CD4-positive, alpha-beta T cell treated with Interleukin-2 at 100 ng/mL for 4 hours (primary cell): Measurements from ENCODE around the gene TRIM63.

Experiments used
- DNase-seq: peaks from one replicate; pipeline ENCODE4 v3.0.0-alpha.2; 2020; ENCODE audit warnings: low spot score

TRIM63 gene

GRCh38 chr1:26084844-26085243 lies 17.4 kb upstream of the TRIM63 start:
- no peak for DNase-seq

GRCh38 chr1:26084091-26084561 lies 16.7 kb upstream of the TRIM63 start:
- DNase-seq = no peak

- no peak for DNase-seq
Measured at GRCh38 chr1:26083208-26083607, 15.8 kb upstream of the TRIM63 start.

GRCh38 chr1:26082020-26082350 lies 14.6 kb upstream of the TRIM63 start:
- DNase-seq = no peak

- no peak for DNase-seq
Measured at GRCh38 chr1:26081267-26082019, 14.0 kb upstream of the TRIM63 start.

GRCh38 chr1:26079960-26080814 lies 12.8 kb upstream of the TRIM63 start:
- DNase-seq = no peak

GRCh38 chr1:26079178-26079563 lies 11.7 kb upstream of the TRIM63 start:
- DNase-seq = no peak

- DNase-seq = no peak
Measured at GRCh38 chr1:26078286-26079177, 11.1 kb upstream of the TRIM63 start.

GRCh38 chr1:26077524-26077923 lies 10.1 kb upstream of the TRIM63 start:
- DNase-seq = no peak

- DNase-seq = no peak
Measured at GRCh38 chr1:26075421-26076144, 8.2 kb upstream of the TRIM63 start.

- no peak for DNase-seq
Measured at GRCh38 chr1:26072305-26072704, 4.9 kb upstream of the TRIM63 start.

GRCh38 chr1:26070963-26071342 lies 3.5 kb upstream of the TRIM63 start:
- DNase-seq = no peak

GRCh38 chr1:26070296-26070962 lies 3.0 kb upstream of the TRIM63 start:
- no peak for DNase-seq

- no peak for DNase-seq
Measured at GRCh38 chr1:26069941-26070295, 2.5 kb upstream of the TRIM63 start.

GRCh38 chr1:26066857-26067256 lies 573 bp downstream of the TRIM63 start:
- DNase-seq = no peak

- no peak for DNase-seq
Measured at GRCh38 chr1:26066160-26066559, 1.3 kb downstream of the TRIM63 start.

GRCh38 chr1:26064553-26064952 lies 2.9 kb downstream of the TRIM63 start:
- no peak for DNase-seq

- no peak for DNase-seq
Measured at GRCh38 chr1:26060832-26061574, 6.4 kb downstream of the TRIM63 start.

- DNase-seq = no peak
Measured at GRCh38 chr1:26059906-26060305, 7.5 kb downstream of the TRIM63 start.

GRCh38 chr1:26058052-26058595 lies 9.3 kb downstream of the TRIM63 start:
- no peak for DNase-seq
